HepG2 (cell line): ENCODE measurements around the gene DESI2. TPM values are rescaled to one million over a fixed set of nuclear protein-coding genes. Genes with fewer than 3 reads are reported as not detected.

Experiments
- ATAC-seq: fragments of 200-7000 bp; cut with Tn5 transposase; 3 replicates; pipeline ENCODE4 v1.9.1; 2020; ENCODE audit warnings: mild to moderate bottlenecking, moderate library complexity
- BruUV-seq: library from RNA; stranded (reverse); fragments of 400-500 nt; replicated peaks from 2 replicates; lab custom pipeline; 2021; lab: Mats Ljungman, UMichigan
- CTCF ChIA-PET: fragments of 300-600 bp; formaldehyde crosslinking; extraction: SDS; loops from one replicate; lab custom pipeline; 2021; ENCODE audit warnings: low total read pairs, inconsistent platforms, low intra/inter-chr PET ratio; lab: Yijun Ruan, JAX
- POLR2A ChIA-PET: fragments of 350-600 bp; sonication (Branson Sonifier 250); formaldehyde crosslinking; loops from one replicate; lab custom pipeline; 2020; ENCODE audit warnings: antibody characterized with exemption, inconsistent platforms; lab: Yijun Ruan, JAX
- DNase-seq: peaks from one replicate; pipeline ENCODE4 v3.0.0-alpha.2; 2015; ENCODE audit warnings: low spot score
- FAIRE-seq: peaks from 3 replicates; lab custom pipeline; 2011; peaks lifted over from hg19 to GRCh38; lab: Jason Lieb, UNC
- H2AFZ ChIP-seq: one replicate; pipeline ENCODE4 v1.6.1; 2011; ENCODE audit warnings: low read length, inconsistent platforms
- H3K27ac ChIP-seq: fragments of 300-600 bp; 3 replicates; pipeline ENCODE4 v1.8.0; 2011; ENCODE audit warnings: mixed run types, mild to moderate bottlenecking, mixed read lengths, low read length, inconsistent platforms; ENCODE audit not compliant: insufficient read depth; ENCODE audit errors: extremely low read length
- H3K27me3 ChIP-seq, 2 experiments: fragments of 200-600 bp in 1 of 2; 2 replicates in 1 of 2; 3 replicates in 1 of 2; pipeline versions ENCODE4 v1.6.0 to v1.8.0; 2011; ENCODE audit warnings: low read length in 2 of 2, mild to moderate bottlenecking in 2 of 2, moderate library complexity in 2 of 2, inconsistent platforms in 1 of 2; ENCODE audit not compliant: insufficient read depth in 2 of 2, control insufficient read depth in 1 of 2
- H3K36me3 ChIP-seq, 2 experiments: fragments of 200-600 bp in 1 of 2; replicated peaks in 1 of 2; 2 replicates in 1 of 2; 3 replicates in 1 of 2; pipeline versions ENCODE4 v1.5.1 to v1.8.0; 2011; ENCODE audit warnings: low read length in 2 of 2, inconsistent platforms in 1 of 2; ENCODE audit not compliant: insufficient read depth in 2 of 2, control insufficient read depth in 1 of 2
- H3K4me1 ChIP-seq: 2 replicates; pipeline ENCODE4 v1.5.1; 2012; ENCODE audit warnings: low read length, inconsistent platforms; ENCODE audit not compliant: insufficient read depth
- H3K4me2 ChIP-seq: 2 replicates; pipeline ENCODE4 v1.6.0; 2011; ENCODE audit warnings: low read depth, low read length, inconsistent platforms
- H3K4me3 ChIP-seq, 3 experiments: fragments of 200-600 bp in 1 of 3; sonication (generic), shearing (Covaris generic) in 1 of 3; replicated peaks in 1 of 3; 2 replicates each; pipeline ENCODE4 v1.5.1; 2011 to 2016; ENCODE audit warnings: low read length in 3 of 3, inconsistent platforms in 2 of 3, low read depth in 2 of 3, mild to moderate bottlenecking in 2 of 3, control low read depth in 1 of 3, mixed read lengths in 1 of 3; ENCODE audit not compliant: insufficient read depth in 1 of 3
- H3K79me2 ChIP-seq: one replicate; pipeline ENCODE4 v1.6.1; 2011; ENCODE audit warnings: low read length, inconsistent platforms; ENCODE audit not compliant: insufficient read depth
- H3K9ac ChIP-seq: 2 replicates; pipeline ENCODE4 v1.6.0; 2011; ENCODE audit warnings: mild to moderate bottlenecking, low read depth, low read length, inconsistent platforms; ENCODE audit not compliant: insufficient read depth
- H3K9me3 ChIP-seq: 2 replicates; pipeline ENCODE4 v1.5.1; 2012; ENCODE audit warnings: mild to moderate bottlenecking, low read length
- H4K20me1 ChIP-seq: 2 replicates; pipeline ENCODE4 v1.6.0; 2011; ENCODE audit warnings: inconsistent platforms, mild to moderate bottlenecking, low read length, moderate library complexity; ENCODE audit not compliant: insufficient read depth
- CHD2 ChIP-seq: IDR thresholded peaks from 2 replicates; pipeline ENCODE4 v1.6.1; 2011; ENCODE audit warnings: low read depth, low read length, improper control_type of control experiment
- DR1 ChIP-seq: sonication (generic); formaldehyde crosslinking; IDR thresholded peaks from 2 replicates; pipeline ENCODE4 v1.8.0; 2021; ENCODE audit warnings: mild to moderate bottlenecking, missing genetic modification reagents, inconsistent platforms
- MEIS2 ChIP-seq: sonication (generic); formaldehyde crosslinking; IDR thresholded peaks from 2 replicates; pipeline ENCODE4 v1.9.0; 2021; ENCODE audit warnings: mild to moderate bottlenecking, missing genetic modification reagents
- PTBP1 ChIP-seq: fragments of 200-400 bp; formaldehyde crosslinking; IDR thresholded peaks from 2 replicates; pipeline ENCODE4 v1.6.1; 2018; ENCODE audit warnings: low read length, low read depth; ENCODE audit not compliant: poor library complexity, severe bottlenecking
- SAFB2 ChIP-seq: sonication (generic); formaldehyde crosslinking; IDR thresholded peaks from 2 replicates; pipeline ENCODE4 v1.5.1; 2020; ENCODE audit warnings: missing genetic modification reagents, low read depth, mild to moderate bottlenecking, borderline replicate concordance
- ZBTB10 ChIP-seq: sonication (generic); formaldehyde crosslinking; IDR thresholded peaks from 2 replicates; pipeline ENCODE4 v1.4.0; 2020; ENCODE audit warnings: missing genetic modification reagents, borderline replicate concordance
- ZBTB33 ChIP-seq: sonication (generic); formaldehyde crosslinking; IDR thresholded peaks from 2 replicates; pipeline ENCODE4 v1.4.0; 2020; ENCODE audit warnings: missing genetic modification reagents
- ZKSCAN8 ChIP-seq: IDR thresholded peaks from 2 replicates; pipeline ENCODE4 v1.6.1; 2016; ENCODE audit warnings: borderline replicate concordance, missing genetic modification reagents, missing compliant biosample characterization
- ZNF597 ChIP-seq: sonication (generic); formaldehyde crosslinking; IDR thresholded peaks from 2 replicates; pipeline ENCODE4 v1.5.0; 2020; ENCODE audit warnings: missing genetic modification reagents
- ZNF644 ChIP-seq: IDR thresholded peaks from 2 replicates; pipeline ENCODE4 v1.6.1; 2016; ENCODE audit warnings: low read depth
- ZNF83 ChIP-seq: sonication (generic); formaldehyde crosslinking; IDR thresholded peaks from 2 replicates; pipeline ENCODE4 v1.4.0; 2020; ENCODE audit warnings: missing genetic modification reagents, mild to moderate bottlenecking, borderline replicate concordance
- ZNF839 ChIP-seq: sonication (generic); formaldehyde crosslinking; IDR thresholded peaks from 2 replicates; pipeline ENCODE4 v1.4.0; 2020; ENCODE audit warnings: missing genetic modification reagents, mild to moderate bottlenecking, borderline replicate concordance
- WGBS: methylation state at CpG from one replicate; pipeline ENCODE4 v1.1.6; 2017; ENCODE audit warnings: low lambda C conversion rate; 5-methylcytosine and 5-hydroxymethylcytosine counted together
- in situ Hi-C: cut with HindIII; loops from 2 replicates; pipeline ENCODE4 v1.10.0; 2017; ENCODE audit warnings: low pct_unique_long_range_greater_than_20kb; ENCODE audit not compliant: extremely low pct_ligation_motif_present
- intact Hi-C: fragments of 100-400 bp; cut with micrococcal nuclease; formaldehyde crosslinking; loops from one replicate; pipeline ENCODE4 v1.10.0; 2022; ENCODE audit not compliant: unreplicated experiment
- polyA plus RNA-seq, 8 experiments: library from polyadenylated mRNA; depleted of rRNA in 3 of 8; stranded (reverse) in 7 of 8; unstranded in 1 of 8; fragments of >200 nt; fragmentation: Illumina TruSeq in 4 of 8; extraction: Trizol in 4 of 8; gene quantifications; 2 replicates each; pipeline versions ENCODE4 v1.2.1 to v1.2.3, GENCODE V29; 2011 to 2016; ENCODE audit warnings: low read depth in 4 of 8, missing spikeins in 1 of 8, mixed read lengths in 1 of 8; ENCODE audit not compliant: insufficient read depth in 1 of 8
- total RNA-seq, 5 experiments: library from RNA; depleted of rRNA; stranded (reverse); fragments of >200 nt; fragmentation: Illumina TruSeq; extraction: Trizol; gene quantifications; 2 replicates each; pipeline ENCODE4 v1.2.3, GENCODE V29; 2016; ENCODE audit warnings: low read depth in 1 of 5

DESI2 gene
- total and polyA plus RNA-seq, 2 of the 13 experiments (the other 11 are each of a cell fraction or from before 2014, with no cell fraction given) = 23.1 to 42.2 TPM

GRCh38 chr1:244705261-244706234 lies 52.6 kb downstream of the DESI2 start:
- no peaks in the 10 kb centered on the region; a peak in 1 of 5 replicates for H3K27me3 ChIP-seq
- no peaks in the 10 kb centered on the region for H4K20me1 ChIP-seq
- no peak for FAIRE-seq
- ATAC-seq = no peak
- BruUV-seq = no TSS peak
- no peak overlapping the region for H3K4me2 ChIP-seq
- H3K36me3 ChIP-seq = peaks cover 2 to 15% of the 10 kb centered on the region in 2 experiments; a peak in 2 of 5 replicates
- in situ Hi-C loops (no loop called here), intact Hi-C loops (no loop called here)
- H3K27ac ChIP-seq = no peak overlapping the region
- no peaks in the 10 kb centered on the region for H3K4me1 ChIP-seq
- H3K79me2 ChIP-seq = no peaks in the 10 kb centered on the region
- CTCF ChIA-PET = no interaction called here
- no peak overlapping the region for H3K4me3 ChIP-seq
- no peaks in the 10 kb centered on the region for H3K9me3 ChIP-seq
- H2AFZ ChIP-seq = no peak overlapping the region
- no peak overlapping the region for H3K9ac ChIP-seq
- POLR2A ChIA-PET = no interaction called here
- DNase-seq = no peak
- 95% methylated on average over 17 of the region's 17 CpGs for WGBS
- TF ChIP-seq PTBP1 (no peak), SAFB2 (CRISPR knock-in tag) (no peak), MEIS2 (no peak), ZNF839 (CRISPR knock-in tag) (no peak), DR1 (CRISPR knock-in tag) (no peak), ZBTB10 (no peak), ZKSCAN8 (CRISPR knock-in tag) (no peak), ZNF597 (no peak), ZNF644 (CRISPR knock-in tag) (no peak), ZBTB33 (no peak), ZNF83 (CRISPR knock-in tag) (no peak), CHD2 (no peak)
